Endothelial cell of umbilical vein (primary cell): ENCODE results near the gene DNAH9. TPM values are rescaled to one million over a fixed set of nuclear protein-coding genes. Genes with fewer than 3 reads are reported as not detected.

ENCODE experiments used
- BruUV-seq: library from RNA; stranded (reverse); fragments of 400-500 nt; replicated peaks from 2 replicates; lab custom pipeline; 2021; lab: Mats Ljungman, UMichigan
- CTCF ChIA-PET: fragments of 300-600, 350-600 bp; sonication (Branson Sonifier 250); formaldehyde crosslinking; loops from one replicate; lab custom pipeline; 2021; ENCODE audit warnings: antibody characterized with exemption, inconsistent platforms; lab: Charles Lee
- POLR2A ChIA-PET: fragments of 300-600, 350-600 bp; sonication (Branson Sonifier 250); formaldehyde crosslinking; loops from one replicate; lab custom pipeline; 2021; ENCODE audit warnings: antibody characterized with exemption, inconsistent platforms; lab: Charles Lee
- DNase-seq: peaks from one replicate; pipeline ENCODE4 v3.0.0-alpha.2; 2011; ENCODE audit warnings: low read depth, low spot score
- FAIRE-seq: peaks from 2 replicates; lab custom pipeline; 2011; peaks lifted over from hg19 to GRCh38; lab: Jason Lieb, UNC
- H2AFZ ChIP-seq: 2 replicates; pipeline ENCODE4 v1.6.0; 2012; ENCODE audit warnings: low read depth, low read length, control low read depth, inconsistent platforms
- H3K27ac ChIP-seq: 2 replicates; pipeline ENCODE4 v1.5.1; 2011; ENCODE audit warnings: low read depth, mild to moderate bottlenecking, control low read depth, low read length, moderate library complexity; ENCODE audit not compliant: insufficient read depth
- H3K27me3 ChIP-seq, 2 experiments: 2 replicates each; pipeline versions ENCODE4 v1.6.0 to v1.6.1; 2011; ENCODE audit warnings: low read length in 2 of 2, mixed read lengths in 1 of 2; ENCODE audit not compliant: control insufficient read depth in 2 of 2, insufficient read depth in 2 of 2
- H3K36me3 ChIP-seq, 2 experiments: 2 replicates in 1 of 2; 3 replicates in 1 of 2; pipeline ENCODE4 v1.5.1; 2011; ENCODE audit warnings: low read length in 2 of 2, mild to moderate bottlenecking in 1 of 2, moderate library complexity in 1 of 2; ENCODE audit not compliant: control insufficient read depth in 2 of 2, insufficient read depth in 2 of 2; ENCODE audit errors: extremely low read depth in 1 of 2
- H3K4me1 ChIP-seq: 3 replicates; pipeline ENCODE4 v1.5.1; 2011; ENCODE audit warnings: mild to moderate bottlenecking, low read length; ENCODE audit not compliant: control insufficient read depth, insufficient read depth; ENCODE audit errors: extremely low read depth
- H3K4me2 ChIP-seq: 2 replicates; pipeline ENCODE4 v1.6.1; 2011; ENCODE audit warnings: low read length, control low read depth, mixed read lengths; ENCODE audit not compliant: insufficient read depth
- H3K4me3 ChIP-seq, 3 experiments: fragments of 200-600 bp in 1 of 3; sonication (generic), shearing (Covaris generic) in 1 of 3; replicated peaks in 1 of 3; 2 replicates each; pipeline ENCODE4 v1.5.1; 2011 to 2016; ENCODE audit warnings: control low read depth in 3 of 3, low read length in 3 of 3, mild to moderate bottlenecking in 2 of 3, inconsistent platforms in 1 of 3, low read depth in 1 of 3, moderate library complexity in 1 of 3; ENCODE audit not compliant: insufficient read depth in 1 of 3
- H3K79me2 ChIP-seq: 2 replicates; pipeline ENCODE4 v1.6.0; 2012; ENCODE audit warnings: low read length, inconsistent platforms; ENCODE audit not compliant: control insufficient read depth, insufficient read depth
- H3K9ac ChIP-seq: replicated peaks from 2 replicates; pipeline ENCODE3; 2011; ENCODE audit warnings: low read length, control low read depth; ENCODE audit not compliant: insufficient read depth; ENCODE audit errors: extremely low read depth
- H3K9me1 ChIP-seq: replicated peaks from 3 replicates; pipeline ENCODE4 v1.6.0; 2011; ENCODE audit warnings: mild to moderate bottlenecking, low read length; ENCODE audit not compliant: control insufficient read depth, insufficient read depth; ENCODE audit errors: extremely low read depth
- H3K9me3 ChIP-seq: replicated peaks from 2 replicates; pipeline ENCODE4 v1.5.1; 2012; ENCODE audit warnings: low read length, inconsistent platforms; ENCODE audit not compliant: control insufficient read depth, insufficient read depth
- H4K20me1 ChIP-seq: replicated peaks from 2 replicates; pipeline ENCODE3; 2011; ENCODE audit warnings: mild to moderate bottlenecking, low read length; ENCODE audit not compliant: control insufficient read depth, insufficient read depth; ENCODE audit errors: extremely low read depth
- CTCF ChIP-seq, 2 donors: IDR thresholded peaks; 1 replicate in 1 of 2; 2 replicates in 1 of 2; pipeline ENCODE4 v1.5.1; 2011; ENCODE audit warnings: low read length in 2 of 2, mild to moderate bottlenecking in 2 of 2, moderate library complexity in 2 of 2, control low read depth in 1 of 2, inconsistent platforms in 1 of 2, low read depth in 1 of 2; ENCODE audit not compliant: insufficient read depth in 1 of 2; ENCODE audit errors: extremely low read depth in 1 of 2
- EZH2 ChIP-seq: IDR thresholded peaks from 2 replicates; pipeline ENCODE4 v1.6.1; 2012; ENCODE audit warnings: borderline replicate concordance, low read depth, mild to moderate bottlenecking, moderate library complexity, low read length, inconsistent platforms; ENCODE audit not compliant: severe bottlenecking
- FOS ChIP-seq: IDR thresholded peaks from 2 replicates; pipeline ENCODE4 v1.6.1; 2011; ENCODE audit warnings: mild to moderate bottlenecking, low read length, moderate library complexity, borderline replicate concordance; ENCODE audit not compliant: insufficient read depth
- GATA2 ChIP-seq: IDR thresholded peaks from 2 replicates; pipeline ENCODE4 v1.7.0; 2011; ENCODE audit warnings: low read depth, mild to moderate bottlenecking, moderate library complexity, mixed read lengths, low read length; ENCODE audit not compliant: insufficient read length, insufficient read depth
- JUN ChIP-seq: IDR thresholded peaks from 2 replicates; pipeline ENCODE4 v1.6.1; 2011; ENCODE audit warnings: borderline replicate concordance, low read depth; ENCODE audit not compliant: insufficient read length, insufficient read depth
- MAX ChIP-seq: IDR thresholded peaks from 2 replicates; pipeline ENCODE4 v1.6.1; 2011; ENCODE audit not compliant: insufficient read depth, insufficient read length
- MYC ChIP-seq: IDR thresholded peaks from one replicate; pipeline ENCODE4 v1.6.1; 2011; ENCODE audit warnings: mild to moderate bottlenecking, low read depth, low read length
- POLR2A ChIP-seq: IDR thresholded peaks from 2 replicates; pipeline ENCODE4 v1.6.1; 2012; ENCODE audit warnings: low read depth, mild to moderate bottlenecking, control low read depth, low read length
- dilution Hi-C: fragments of 300-500 bp; cut with MboI; formaldehyde crosslinking; loops from one replicate; pipeline ENCODE4 v1.15.0; 2019; ENCODE audit warnings: low sequenced_read_pairs; ENCODE audit not compliant: extremely low pct_ligation_motif_present
- intact Hi-C: fragments of 100-400 bp; cut with micrococcal nuclease; formaldehyde crosslinking; loops from one replicate; pipeline ENCODE4 v1.10.0; 2022
- polyA plus RNA-seq, 4 experiments: library from polyadenylated mRNA; depleted of rRNA in 3 of 4; stranded (reverse) in 3 of 4; unstranded in 1 of 4; fragments of >200 nt; gene quantifications; 2 replicates each; pipeline versions ENCODE4 v1.2.1 to v1.2.3, GENCODE V29; 2011 to 2012; ENCODE audit warnings: missing spikeins in 1 of 4
- total RNA-seq: library from RNA; stranded (reverse); gene quantifications from 2 replicates; pipeline ENCODE4 v1.2.3, GENCODE V29; 2021

Gene DNAH9
- total and polyA plus RNA-seq, 2 donors (not counting 3 experiments of a cell fraction or from before 2014, with no cell fraction given) = not detected

- CTCF ChIA-PET = no interaction called here
- H3K79me2 ChIP-seq = no peaks in the 10 kb centered on the region
- H3K4me3 ChIP-seq = no peak overlapping the region
- H3K9me1 ChIP-seq = no peaks in the 10 kb centered on the region
- no peaks in the 10 kb centered on the region for H3K9me3 ChIP-seq
- no peak overlapping the region for H3K9ac ChIP-seq
- H2AFZ ChIP-seq = no peak overlapping the region
- FAIRE-seq (no peak), DNase-seq (no peak)
- TF ChIP-seq POLR2A = no peak
- no peak for TF ChIP-seq GATA2
- no peak for TF ChIP-seq MYC
- no peak for TF ChIP-seq EZH2
- no peak for TF ChIP-seq MAX
- TF ChIP-seq FOS = no peak
- TF ChIP-seq CTCF (IDR thresholded peaks at IDR 0.05; ENCODE audit: extremely low read depth in 1 of 2, insufficient read depth in 1 of 2, low read depth in 1 of 2, low read length in 2 of 2) = no peak
- TF ChIP-seq JUN = no peak
- intact Hi-C loops (no loop called here), dilution Hi-C loops (no loop called here)
- BruUV-seq = no TSS peak
- H4K20me1 ChIP-seq = no peaks in the 10 kb centered on the region
- H3K27ac ChIP-seq = no peak overlapping the region
- POLR2A ChIA-PET = no interaction called here
- no peaks in the 10 kb centered on the region for H3K27me3 ChIP-seq
- no peaks in the 10 kb centered on the region for H3K36me3 ChIP-seq
- H3K4me1 ChIP-seq = no peaks in the 10 kb centered on the region
- no peak overlapping the region for H3K4me2 ChIP-seq
These were observed 227.4 kb downstream of the DNAH9 start for GRCh38 chr17:11825572-11826209.
